KMS-11 (cell line): ENCODE measurements around the gene TCTN1.

Experiments used
- H2AFZ ChIP-seq: fragments of 200-600 bp; sonication (generic); 2 replicates; pipeline ENCODE4 v1.6.1; 2016; ENCODE audit warnings: antibody characterized with exemption, mixed run types, low read depth
- H3K27ac ChIP-seq: fragments of 200-600 bp; sonication (generic); 2 replicates; pipeline ENCODE4 v1.6.1; 2016; ENCODE audit warnings: mild to moderate bottlenecking, mixed run types
- H3K27me3 ChIP-seq: fragments of 200-600 bp; sonication (generic); 2 replicates; pipeline ENCODE4 v1.6.1; 2017; ENCODE audit warnings: mild to moderate bottlenecking, low read depth, mixed run types, moderate library complexity; ENCODE audit not compliant: insufficient read depth
- H3K36me3 ChIP-seq: fragments of 200-600 bp; sonication (generic); 2 replicates; pipeline ENCODE4 v1.6.1; 2017; ENCODE audit warnings: mild to moderate bottlenecking, mixed run types; ENCODE audit not compliant: insufficient read depth
- H3K4me1 ChIP-seq: fragments of 200-600 bp; sonication (generic); 2 replicates; pipeline ENCODE4 v1.6.1; 2016; ENCODE audit warnings: mild to moderate bottlenecking, low read depth, mixed run types; ENCODE audit not compliant: poor library complexity, severe bottlenecking
- H3K4me2 ChIP-seq: fragments of 200-600 bp; sonication (generic); 2 replicates; pipeline ENCODE4 v1.7.0; 2016; ENCODE audit warnings: mild to moderate bottlenecking, mixed run types
- H3K4me3 ChIP-seq: fragments of 200-600 bp; sonication (generic); IDR thresholded peaks from 2 replicates; pipeline ENCODE4 v1.6.1; 2017; ENCODE audit warnings: low read depth, low read length, mixed read lengths; ENCODE audit not compliant: insufficient read depth
- H3K79me2 ChIP-seq: fragments of 200-600 bp; sonication (generic); 2 replicates; pipeline ENCODE4 v1.6.1; 2016; ENCODE audit warnings: low read depth, mixed run types; ENCODE audit not compliant: insufficient read depth
- H3K9ac ChIP-seq: fragments of 200-600 bp; sonication (generic); 2 replicates; pipeline ENCODE4 v1.6.1; 2016; ENCODE audit warnings: mild to moderate bottlenecking, mixed run types
- H4K20me1 ChIP-seq: fragments of 200-600 bp; sonication (generic); 2 replicates; pipeline ENCODE4 v1.6.1; 2016; ENCODE audit warnings: mild to moderate bottlenecking, mixed run types; ENCODE audit not compliant: insufficient read depth
- TF ChIP-seq, protein P1 (sequence below): fragments of 200-600 bp; sonication (generic); conservative IDR thresholded peaks from 2 replicates; pipeline ENCODE4 v1.6.1; 2017; ENCODE audit warnings: low read depth, mild to moderate bottlenecking, antibody characterized with exemption, low read length, moderate library complexity, mixed read lengths

Gene TCTN1

DNA sequence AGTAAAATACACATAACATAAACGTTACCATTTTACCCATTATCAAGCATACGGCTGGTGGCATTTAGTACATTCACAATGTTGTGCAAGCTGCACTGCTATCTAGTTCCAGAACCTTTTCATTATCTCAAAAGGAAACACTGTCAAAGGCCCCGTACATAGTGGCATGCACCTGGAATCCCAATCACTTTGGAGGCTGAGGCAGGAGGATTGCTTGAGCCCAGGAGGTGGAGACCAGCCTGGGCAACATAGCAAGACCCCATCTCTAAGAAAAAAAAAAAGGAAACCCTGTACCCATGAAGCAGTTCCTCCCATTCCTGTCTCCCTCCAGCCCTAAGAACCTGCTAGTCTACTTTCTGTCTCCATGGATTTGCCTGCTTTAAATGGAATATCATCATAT is 82.4 kb downstream of the TCTN1 start:
- Histone ChIP-seq H4K20me1 (no peaks in the 10 kb centered on the region), H3K27me3 (no peaks in the 10 kb centered on the region), H3K4me1 (peaks cover 4% of the 10 kb centered on the region), H3K9ac (no peak overlapping the region), H3K4me3 (no peak overlapping the region), H3K36me3 (no peaks in the 10 kb centered on the region), H3K27ac (no peak overlapping the region), H3K79me2 (no peaks in the 10 kb centered on the region), H2AFZ (no peak overlapping the region), H3K4me2 (no peak overlapping the region)
- TF ChIP-seq, protein P1, sequence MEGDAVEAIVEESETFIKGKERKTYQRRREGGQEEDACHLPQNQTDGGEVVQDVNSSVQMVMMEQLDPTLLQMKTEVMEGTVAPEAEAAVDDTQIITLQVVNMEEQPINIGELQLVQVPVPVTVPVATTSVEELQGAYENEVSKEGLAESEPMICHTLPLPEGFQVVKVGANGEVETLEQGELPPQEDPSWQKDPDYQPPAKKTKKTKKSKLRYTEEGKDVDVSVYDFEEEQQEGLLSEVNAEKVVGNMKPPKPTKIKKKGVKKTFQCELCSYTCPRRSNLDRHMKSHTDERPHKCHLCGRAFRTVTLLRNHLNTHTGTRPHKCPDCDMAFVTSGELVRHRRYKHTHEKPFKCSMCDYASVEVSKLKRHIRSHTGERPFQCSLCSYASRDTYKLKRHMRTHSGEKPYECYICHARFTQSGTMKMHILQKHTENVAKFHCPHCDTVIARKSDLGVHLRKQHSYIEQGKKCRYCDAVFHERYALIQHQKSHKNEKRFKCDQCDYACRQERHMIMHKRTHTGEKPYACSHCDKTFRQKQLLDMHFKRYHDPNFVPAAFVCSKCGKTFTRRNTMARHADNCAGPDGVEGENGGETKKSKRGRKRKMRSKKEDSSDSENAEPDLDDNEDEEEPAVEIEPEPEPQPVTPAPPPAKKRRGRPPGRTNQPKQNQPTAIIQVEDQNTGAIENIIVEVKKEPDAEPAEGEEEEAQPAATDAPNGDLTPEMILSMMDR, result no peak

- no peaks in the 10 kb centered on the region for H4K20me1 ChIP-seq
- H3K36me3 ChIP-seq, result no peaks in the 10 kb centered on the region
- no peaks in the 10 kb centered on the region for H3K79me2 ChIP-seq
- H2AFZ ChIP-seq, result no peak overlapping the region
- H3K9ac ChIP-seq, result no peak overlapping the region
- H3K4me3 ChIP-seq, result no peak overlapping the region
- no peak overlapping the region for H3K4me2 ChIP-seq
- peaks cover 4% of the 10 kb centered on the region for H3K4me1 ChIP-seq
- no peak overlapping the region for H3K27ac ChIP-seq
- TF ChIP-seq, protein P1, result no peak
- no peaks in the 10 kb centered on the region for H3K27me3 ChIP-seq
These were observed 83.3 kb downstream of the TCTN1 start for GRCh38 chr12:110697236-110697635.

- Histone ChIP-seq H3K79me2 (no peaks in the 10 kb centered on the region), H3K9ac (no peak overlapping the region), H3K36me3 (no peaks in the 10 kb centered on the region), H2AFZ (peak overlapping the region; percentile 28), H3K4me3 (no peak overlapping the region), H4K20me1 (no peaks in the 10 kb centered on the region), H3K27me3 (no peaks in the 10 kb centered on the region), H3K4me2 (no peak overlapping the region), H3K4me1 (peaks cover 4% of the 10 kb centered on the region), H3K27ac (no peak overlapping the region)
- TF ChIP-seq, protein P1, result peak; percentile 58
These were observed 84.4 kb downstream of the TCTN1 start for GRCh38 chr12:110698171-110698902.
